ENCODE measurements around the gene TRABD2B. TPM values are rescaled to one million over a fixed set of nuclear protein-coding genes. Genes with fewer than 3 reads are reported as not detected.

The TRABD2B gene
- total RNA-seq, 1 donor = under 0.01 TPM

DNA sequence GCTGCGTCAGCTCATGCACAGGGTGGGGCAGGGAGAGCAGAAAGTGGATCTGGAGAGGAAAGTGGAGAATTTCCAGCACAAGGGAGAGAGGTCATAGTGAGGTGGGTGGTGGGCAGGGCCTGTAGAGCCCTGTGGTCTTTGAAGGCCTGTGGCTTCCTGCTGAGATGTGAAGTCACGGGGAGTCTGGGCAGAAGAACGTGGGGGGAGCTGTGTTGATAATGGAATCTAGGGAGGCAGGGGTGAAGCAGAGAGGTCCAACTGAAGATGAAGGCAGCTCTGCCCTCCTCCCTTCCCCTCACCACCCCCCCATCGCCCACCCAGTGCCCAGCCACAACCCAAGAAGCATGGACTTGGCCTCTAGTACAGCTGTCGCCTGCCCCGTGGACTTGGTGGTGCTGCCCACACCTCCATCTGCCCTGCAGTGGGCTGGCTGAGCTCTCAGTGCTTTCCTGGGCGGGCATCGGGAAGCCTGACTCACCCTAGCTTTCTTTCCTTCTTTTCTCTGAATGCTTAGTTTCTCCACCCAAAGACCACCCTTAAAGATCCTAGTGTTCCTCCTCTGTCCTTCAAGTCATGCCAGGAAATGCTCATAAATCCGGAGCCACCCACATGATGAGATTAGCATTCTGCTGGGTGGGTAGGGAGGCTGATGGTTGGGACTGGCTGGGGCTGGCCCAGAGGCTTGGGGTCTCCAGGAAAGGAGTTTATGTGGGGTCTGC, 186.1 kb downstream of the TRABD2B start:
- Histone ChIP-seq H3K4me2 (ENCODE audit: insufficient read depth, low read length) (no peak overlapping the region), H3K27me3 (ENCODE audit: insufficient read depth, low read length) (no peaks in the 10 kb centered on the region), H3K4me1 (ENCODE audit: insufficient read depth, low read length) (no peaks in the 10 kb centered on the region), H2AFZ (ENCODE audit: low read length) (no peak overlapping the region), H3K4me3 (ENCODE audit: insufficient read depth, low read length) (no peak overlapping the region), H3K9me3 (ENCODE audit: low read depth, low read length) (no peaks in the 10 kb centered on the region), H3K79me2 (ENCODE audit: insufficient read depth, low read length) (no peaks in the 10 kb centered on the region), H3K27ac (ENCODE audit: low read depth, low read length) (no peak overlapping the region), H4K20me1 (ENCODE audit: insufficient read depth, low read length) (no peaks in the 10 kb centered on the region), H3K36me3 (ENCODE audit: insufficient read depth, low read length) (no peaks in the 10 kb centered on the region)
- no peak for DNase-seq (ENCODE audit: insufficient read length, low spot score, missing footprints)
- TF ChIP-seq, protein P1, sequence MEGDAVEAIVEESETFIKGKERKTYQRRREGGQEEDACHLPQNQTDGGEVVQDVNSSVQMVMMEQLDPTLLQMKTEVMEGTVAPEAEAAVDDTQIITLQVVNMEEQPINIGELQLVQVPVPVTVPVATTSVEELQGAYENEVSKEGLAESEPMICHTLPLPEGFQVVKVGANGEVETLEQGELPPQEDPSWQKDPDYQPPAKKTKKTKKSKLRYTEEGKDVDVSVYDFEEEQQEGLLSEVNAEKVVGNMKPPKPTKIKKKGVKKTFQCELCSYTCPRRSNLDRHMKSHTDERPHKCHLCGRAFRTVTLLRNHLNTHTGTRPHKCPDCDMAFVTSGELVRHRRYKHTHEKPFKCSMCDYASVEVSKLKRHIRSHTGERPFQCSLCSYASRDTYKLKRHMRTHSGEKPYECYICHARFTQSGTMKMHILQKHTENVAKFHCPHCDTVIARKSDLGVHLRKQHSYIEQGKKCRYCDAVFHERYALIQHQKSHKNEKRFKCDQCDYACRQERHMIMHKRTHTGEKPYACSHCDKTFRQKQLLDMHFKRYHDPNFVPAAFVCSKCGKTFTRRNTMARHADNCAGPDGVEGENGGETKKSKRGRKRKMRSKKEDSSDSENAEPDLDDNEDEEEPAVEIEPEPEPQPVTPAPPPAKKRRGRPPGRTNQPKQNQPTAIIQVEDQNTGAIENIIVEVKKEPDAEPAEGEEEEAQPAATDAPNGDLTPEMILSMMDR (IDR thresholded peaks at IDR 0.05; ENCODE audit: extremely low read depth, low read depth, low read length) = no peak

- Histone ChIP-seq H3K36me3 (ENCODE audit: insufficient read depth, low read length) (no peaks in the 10 kb centered on the region), H3K4me2 (ENCODE audit: insufficient read depth, low read length) (no peak overlapping the region), H3K4me3 (ENCODE audit: insufficient read depth, low read length) (no peak overlapping the region), H3K79me2 (ENCODE audit: insufficient read depth, low read length) (no peaks in the 10 kb centered on the region), H3K27ac (ENCODE audit: low read depth, low read length) (no peak overlapping the region), H3K4me1 (ENCODE audit: insufficient read depth, low read length) (no peaks in the 10 kb centered on the region), H3K27me3 (ENCODE audit: insufficient read depth, low read length) (no peaks in the 10 kb centered on the region), H3K9me3 (ENCODE audit: low read depth, low read length) (no peaks in the 10 kb centered on the region), H4K20me1 (ENCODE audit: insufficient read depth, low read length) (no peaks in the 10 kb centered on the region), H2AFZ (ENCODE audit: low read length) (no peak overlapping the region)
- DNase-seq (ENCODE audit: insufficient read length, low spot score, missing footprints) = no peak
- TF ChIP-seq, protein P1 (IDR thresholded peaks at IDR 0.05; ENCODE audit: extremely low read depth, low read depth, low read length) = no peak
Observed at GRCh38 chr1:47809301-47810084, 187.7 kb downstream of the TRABD2B start.

- no peaks in the 10 kb centered on the region for H3K27me3 ChIP-seq (ENCODE audit: insufficient read depth, low read length)
- no peaks in the 10 kb centered on the region for H3K4me1 ChIP-seq (ENCODE audit: insufficient read depth, low read length)
- H3K36me3 ChIP-seq (ENCODE audit: insufficient read depth, low read length) = no peaks in the 10 kb centered on the region
- no peak overlapping the region for H3K27ac ChIP-seq (ENCODE audit: low read depth, low read length)
- H3K4me2 ChIP-seq (ENCODE audit: insufficient read depth, low read length) = no peak overlapping the region
- H3K9me3 ChIP-seq (ENCODE audit: low read depth, low read length) = no peaks in the 10 kb centered on the region
- H3K4me3 ChIP-seq (ENCODE audit: insufficient read depth, low read length) = no peak overlapping the region
- H4K20me1 ChIP-seq (ENCODE audit: insufficient read depth, low read length) = no peaks in the 10 kb centered on the region
- H3K79me2 ChIP-seq (ENCODE audit: insufficient read depth, low read length) = no peaks in the 10 kb centered on the region
- TF ChIP-seq, protein P1 (IDR thresholded peaks at IDR 0.05; ENCODE audit: extremely low read depth, low read depth, low read length) = no peak
- no peak overlapping the region for H2AFZ ChIP-seq (ENCODE audit: low read length)
- DNase-seq (ENCODE audit: insufficient read length, low spot score, missing footprints) = no peak
Observed at GRCh38 chr1:47808612-47809011, 188.6 kb downstream of the TRABD2B start.

DNA sequence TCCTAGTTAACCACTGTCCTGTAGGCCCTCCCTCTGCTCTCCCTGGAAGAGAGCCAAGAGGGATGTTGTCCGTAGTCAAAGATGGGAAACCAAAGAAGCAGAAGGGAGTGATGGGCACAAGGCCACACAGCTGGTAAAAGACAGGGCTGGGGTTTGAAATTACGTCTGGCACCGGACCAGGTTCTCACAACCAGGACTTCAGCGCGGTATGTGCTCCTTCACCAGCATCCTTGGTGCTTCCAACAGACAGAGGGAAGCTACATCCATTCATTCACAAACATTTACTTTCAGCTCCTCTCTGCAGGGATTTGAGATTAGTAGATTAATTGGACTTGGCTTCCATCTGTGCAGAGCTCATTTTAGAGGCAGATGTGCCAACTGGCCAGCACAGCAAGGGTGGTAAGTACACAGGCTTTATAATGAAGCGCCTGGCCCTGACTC, 191.2 kb downstream of the TRABD2B start:
- no peaks in the 10 kb centered on the region for H4K20me1 ChIP-seq (ENCODE audit: insufficient read depth, low read length)
- H3K9me3 ChIP-seq (ENCODE audit: low read depth, low read length) = no peaks in the 10 kb centered on the region
- no peak overlapping the region for H3K4me3 ChIP-seq (ENCODE audit: insufficient read depth, low read length)
- TF ChIP-seq, protein P1 (IDR thresholded peaks at IDR 0.05; ENCODE audit: extremely low read depth, low read depth, low read length) = no peak
- no peaks in the 10 kb centered on the region for H3K4me1 ChIP-seq (ENCODE audit: insufficient read depth, low read length)
- no peak overlapping the region for H3K27ac ChIP-seq (ENCODE audit: low read depth, low read length)
- H3K27me3 ChIP-seq (ENCODE audit: insufficient read depth, low read length) = no peaks in the 10 kb centered on the region
- H3K79me2 ChIP-seq (ENCODE audit: insufficient read depth, low read length) = no peaks in the 10 kb centered on the region
- no peak for DNase-seq (ENCODE audit: insufficient read length, low spot score, missing footprints)
- no peak overlapping the region for H2AFZ ChIP-seq (ENCODE audit: low read length)
- H3K4me2 ChIP-seq (ENCODE audit: insufficient read depth, low read length) = no peak overlapping the region
- H3K36me3 ChIP-seq (ENCODE audit: insufficient read depth, low read length) = no peaks in the 10 kb centered on the region

All from osteoblast (primary cell).